GM06990 (cell line): Measurements from ENCODE around the gene FGF3.

Experiments
- DNase-seq: peaks from one replicate; pipeline ENCODE4 v3.0.0-alpha.2; 2011; ENCODE audit not compliant: insufficient read length; ENCODE audit errors: extremely low read depth
- H3K27me3 ChIP-seq: replicated peaks from 2 replicates; pipeline ENCODE4 v1.6.0; 2011; ENCODE audit warnings: low read length; ENCODE audit not compliant: control insufficient read depth, insufficient read depth
- H3K36me3 ChIP-seq: 2 replicates; pipeline ENCODE4 v1.5.1; 2011; ENCODE audit warnings: low read length; ENCODE audit not compliant: control insufficient read depth, insufficient read depth
- H3K4me3 ChIP-seq: replicated peaks from 2 replicates; pipeline ENCODE4 v1.5.1; 2011; ENCODE audit warnings: low read depth, mild to moderate bottlenecking, control low read depth, low read length
- TF ChIP-seq, protein P1 (sequence below): IDR thresholded peaks from 2 replicates; pipeline ENCODE4 v1.5.1; 2011; ENCODE audit warnings: low read length, control low read depth, mild to moderate bottlenecking, inconsistent platforms; ENCODE audit not compliant: insufficient read depth, poor library complexity, severe bottlenecking

FGF3 gene

DNA sequence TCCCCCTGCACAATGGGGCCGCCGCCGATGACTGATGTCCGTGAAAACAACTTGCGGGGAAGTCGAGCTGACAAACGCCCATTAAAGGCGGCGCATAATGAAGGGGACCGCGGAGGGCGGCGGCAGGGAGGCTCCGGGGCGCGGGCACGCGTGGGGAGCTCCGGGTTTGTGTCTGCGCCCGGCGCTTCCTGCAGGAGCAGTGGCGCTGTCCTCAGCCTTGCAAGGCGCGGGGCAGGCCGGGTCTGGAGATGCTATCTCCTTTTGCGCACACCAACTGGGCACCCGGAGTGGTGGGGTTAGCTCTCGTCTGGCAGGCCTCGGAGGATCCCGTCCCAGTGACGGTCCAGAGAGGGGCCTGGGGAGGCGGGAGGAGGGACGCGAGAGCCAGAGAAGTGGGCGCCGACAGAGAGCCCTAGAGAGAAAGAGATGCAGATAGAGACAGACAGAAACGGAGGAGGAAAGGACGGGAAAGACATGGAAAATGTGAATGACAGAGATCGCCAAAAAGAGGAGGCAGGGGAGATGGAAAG lies 390 bp upstream of the FGF3 start:
- Histone ChIP-seq H3K36me3 (no peaks in the 10 kb centered on the region), H3K4me3 (no peak overlapping the region), H3K27me3 (no peaks in the 10 kb centered on the region; the same call in none of the 2 replicates)
- TF ChIP-seq, protein P1, sequence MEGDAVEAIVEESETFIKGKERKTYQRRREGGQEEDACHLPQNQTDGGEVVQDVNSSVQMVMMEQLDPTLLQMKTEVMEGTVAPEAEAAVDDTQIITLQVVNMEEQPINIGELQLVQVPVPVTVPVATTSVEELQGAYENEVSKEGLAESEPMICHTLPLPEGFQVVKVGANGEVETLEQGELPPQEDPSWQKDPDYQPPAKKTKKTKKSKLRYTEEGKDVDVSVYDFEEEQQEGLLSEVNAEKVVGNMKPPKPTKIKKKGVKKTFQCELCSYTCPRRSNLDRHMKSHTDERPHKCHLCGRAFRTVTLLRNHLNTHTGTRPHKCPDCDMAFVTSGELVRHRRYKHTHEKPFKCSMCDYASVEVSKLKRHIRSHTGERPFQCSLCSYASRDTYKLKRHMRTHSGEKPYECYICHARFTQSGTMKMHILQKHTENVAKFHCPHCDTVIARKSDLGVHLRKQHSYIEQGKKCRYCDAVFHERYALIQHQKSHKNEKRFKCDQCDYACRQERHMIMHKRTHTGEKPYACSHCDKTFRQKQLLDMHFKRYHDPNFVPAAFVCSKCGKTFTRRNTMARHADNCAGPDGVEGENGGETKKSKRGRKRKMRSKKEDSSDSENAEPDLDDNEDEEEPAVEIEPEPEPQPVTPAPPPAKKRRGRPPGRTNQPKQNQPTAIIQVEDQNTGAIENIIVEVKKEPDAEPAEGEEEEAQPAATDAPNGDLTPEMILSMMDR = no peak
- no peak for DNase-seq

DNA sequence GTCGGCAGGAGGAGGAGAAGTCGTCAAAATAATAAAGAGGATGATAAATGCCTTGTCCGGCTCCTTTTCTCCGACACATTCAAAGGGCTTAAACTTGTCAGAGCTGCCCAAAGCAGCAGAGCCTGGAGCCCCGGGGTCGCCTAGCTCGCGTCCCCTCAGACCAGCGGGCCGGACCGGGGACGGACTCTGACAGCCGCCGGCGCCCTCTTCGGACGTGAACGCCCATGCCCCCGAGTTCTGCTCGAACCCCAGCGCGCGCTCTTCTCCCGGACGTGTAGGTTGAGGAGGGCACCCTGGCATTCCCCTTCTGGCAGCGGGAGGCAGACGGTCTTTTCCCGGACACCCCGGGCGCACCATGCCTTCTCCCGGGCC lies 999 bp downstream of the FGF3 start:
- Histone ChIP-seq H3K27me3 (no peaks in the 10 kb centered on the region; the same call in none of the 2 replicates), H3K36me3 (no peaks in the 10 kb centered on the region), H3K4me3 (no peak overlapping the region)
- TF ChIP-seq, protein P1 = no peak
- no peak for DNase-seq

DNA sequence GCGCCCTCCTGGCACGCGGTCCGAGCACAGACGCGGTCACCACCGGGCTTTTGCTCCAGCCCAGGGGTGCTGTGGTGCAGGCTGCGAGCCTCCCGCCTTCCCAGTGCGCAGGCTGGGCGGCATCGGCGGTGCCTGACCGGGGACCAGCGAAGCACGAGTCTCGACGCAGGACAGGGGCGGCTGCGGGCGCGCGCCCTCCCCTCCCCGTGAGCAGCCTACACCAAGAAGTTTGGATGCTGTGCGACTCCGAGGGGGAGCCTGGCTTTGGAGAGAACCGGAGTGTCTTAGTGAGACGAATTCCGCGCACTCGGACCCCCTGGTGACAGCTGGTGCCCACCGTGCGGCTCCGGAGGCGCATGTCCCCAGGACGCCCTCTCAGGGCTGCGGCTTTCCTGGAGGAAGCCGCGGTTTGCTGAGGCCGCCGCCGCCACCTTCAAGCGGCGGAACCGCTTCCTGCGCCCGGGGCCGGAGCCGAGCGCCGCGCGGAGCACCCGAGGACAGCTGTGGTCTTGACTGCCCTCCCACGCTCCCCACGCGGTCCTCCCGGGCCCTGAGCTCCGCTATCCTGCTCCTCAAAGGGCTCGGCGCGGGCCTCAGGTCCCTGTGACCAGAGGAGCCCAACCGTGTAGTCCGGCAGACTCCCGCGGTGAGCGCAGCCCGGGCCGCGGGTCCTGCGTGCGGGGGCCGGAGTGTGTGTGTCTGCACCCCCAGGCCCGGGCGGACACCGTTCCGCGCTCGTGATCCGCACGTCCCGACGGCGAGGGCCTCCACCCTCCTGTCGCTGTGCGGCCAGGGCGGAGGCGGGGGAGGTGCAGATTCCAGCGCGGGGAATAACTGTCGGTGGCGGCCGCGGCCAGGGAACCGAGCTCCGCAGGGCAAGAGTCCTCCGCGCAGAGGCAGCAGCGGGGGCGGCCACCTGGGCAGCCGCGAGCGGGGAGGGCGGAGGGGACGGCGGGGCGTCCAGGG lies 1.7 kb downstream of the FGF3 start:
- Histone ChIP-seq H3K27me3 (no peaks in the 10 kb centered on the region; the same call in none of the 2 replicates), H3K4me3 (no peak overlapping the region), H3K36me3 (no peaks in the 10 kb centered on the region)
- TF ChIP-seq, protein P1 = no peak
- DNase-seq = no peak

DNA sequence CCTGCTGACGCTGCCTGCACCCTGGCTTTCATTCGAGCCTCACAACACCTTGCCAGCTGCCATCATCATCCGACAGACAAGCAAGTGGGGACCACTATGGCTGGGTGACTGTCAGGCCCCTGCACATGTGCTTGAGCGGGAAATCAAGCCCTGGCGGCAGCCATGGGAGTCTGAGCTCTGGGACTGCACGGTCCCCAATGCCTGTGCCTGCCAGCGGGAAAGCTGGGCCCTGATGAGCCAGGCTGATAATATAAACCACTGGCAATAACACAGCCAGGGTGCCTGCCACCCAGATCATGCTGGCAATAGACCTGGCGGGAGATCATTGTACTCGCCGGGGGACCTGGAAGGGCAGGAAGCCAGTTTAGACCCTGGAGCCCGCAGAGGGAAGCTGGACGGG lies 2.5 kb downstream of the FGF3 start:
- no peaks in the 10 kb centered on the region; the same call in none of the 2 replicates for H3K27me3 ChIP-seq
- no peaks in the 10 kb centered on the region for H3K36me3 ChIP-seq
- H3K4me3 ChIP-seq = no peak overlapping the region
- no peak for DNase-seq
- TF ChIP-seq, protein P1 = no peak

DNA sequence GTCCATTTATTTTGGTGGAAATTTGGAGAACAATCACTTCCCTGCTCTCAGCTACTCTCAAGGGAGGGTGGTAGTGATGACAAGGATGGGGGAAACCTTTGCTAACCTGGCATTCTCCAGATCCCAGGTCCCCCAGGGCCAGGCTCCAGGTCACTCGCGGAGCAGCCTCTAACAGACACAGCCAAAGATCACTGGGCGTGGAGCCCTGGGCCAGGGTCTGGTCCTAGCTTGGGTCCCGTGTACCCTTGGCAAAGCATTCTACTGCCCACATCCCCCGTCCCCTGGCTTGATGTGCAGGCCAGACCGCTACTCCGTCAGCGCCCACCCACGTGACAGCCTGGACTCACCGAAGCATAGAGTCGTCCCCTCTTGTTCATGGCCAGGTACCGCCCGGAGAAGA lies 3.2 kb downstream of the FGF3 start:
- Histone ChIP-seq H3K4me3 (no peak overlapping the region), H3K27me3 (no peaks in the 10 kb centered on the region; the same call in none of the 2 replicates), H3K36me3 (no peaks in the 10 kb centered on the region)
- DNase-seq = no peak
- TF ChIP-seq, protein P1 = no peak
